SK-N-MC (cell line): ENCODE data around the gene DIDO1.

Experiments
- EZH2 ChIP-seq: fragments of 200-600 bp; sonication (generic); IDR thresholded peaks from one replicate; pipeline ENCODE4 v1.6.1; 2017; ENCODE audit warnings: antibody characterized with exemption
- POLR2AphosphoS5 ChIP-seq: IDR thresholded peaks from 2 replicates; pipeline ENCODE4 v1.6.1; 2012; ENCODE audit warnings: mild to moderate bottlenecking, low read depth, low read length, borderline replicate concordance

GRCh38 chr20:62916703-62917476 lies 9.4 kb downstream of the DIDO1 start:
- TF ChIP-seq EZH2 (no peak), POLR2AphosphoS5 (no peak)
